Left ventricle myocardium inferior (tissue), 1 donor: ENCODE results near the gene KAZN. TPM values are rescaled to one million over a fixed set of nuclear protein-coding genes. Genes with fewer than 3 reads are reported as not detected.

Experiments used
- DNase-seq: peaks from one replicate; pipeline ENCODE4 v3.0.0-alpha.2; 2020
- H3K27ac ChIP-seq: fragments of 200-600 bp; replicated peaks from 2 replicates; pipeline ENCODE4 v1.8.0; 2021
- H3K27me3 ChIP-seq: fragments of 200-600 bp; 2 replicates; pipeline ENCODE4 v1.8.0; 2021; ENCODE audit warnings: low read depth
- H3K36me3 ChIP-seq: fragments of 200-600 bp; 2 replicates; pipeline ENCODE4 v1.8.0; 2021
- H3K4me1 ChIP-seq: fragments of 200-600 bp; 2 replicates; pipeline ENCODE4 v1.8.0; 2021
- H3K4me3 ChIP-seq: fragments of 200-600 bp; 2 replicates; pipeline ENCODE4 v1.8.0; 2021; ENCODE audit warnings: mild to moderate bottlenecking, moderate library complexity
- H3K9me3 ChIP-seq: fragments of 200-600 bp; replicated peaks from 2 replicates; pipeline ENCODE4 v1.8.0; 2021
- CTCF ChIP-seq: fragments of 200-600 bp; IDR thresholded peaks from 2 replicates; pipeline ENCODE4 v1.8.0; 2021; ENCODE audit warnings: antibody characterized with exemption, mild to moderate bottlenecking, borderline replicate concordance
- intact Hi-C: fragments of 100-400 bp; cut with micrococcal nuclease; formaldehyde crosslinking; loops from one replicate; pipeline ENCODE4 v1.11.0; 2022
- total RNA-seq: library from RNA; stranded (reverse); fragmentation: NEBNext Ultra II Directional; extraction: Animal tissue kit (Norgen Biotek cat#: 25700); gene quantifications from one replicate; pipeline ENCODE4 v1.2.1, GENCODE V29; 2021
- donor health status: DM: no; HTN: yes; CAD: no; lungs with severe emphysema.

Gene KAZN
- total RNA-seq, 1 donor from 2014 or later: 2.2 TPM

- Histone ChIP-seq H3K27ac (no peak overlapping the region), H3K36me3 (no peaks in the 10 kb centered on the region), H3K27me3 (no peaks in the 10 kb centered on the region), H3K4me3 (no peak overlapping the region), H3K4me1 (peaks cover 15% of the 10 kb centered on the region), H3K9me3 (no peaks in the 10 kb centered on the region)
- TF ChIP-seq CTCF: no peak
- intact Hi-C loops: loop anchor here (5.0 kb wide), 1 partner anchor 99 kb away; no protein-coding TSS in a partner anchor
- DNase-seq: no peak
These were observed 427.6 kb downstream of the KAZN start for GRCh38 chr1:15026117-15026489.

GRCh38 chr1:15027515-15027986 is 429.1 kb downstream of the KAZN start:
- TF ChIP-seq CTCF: peak; percentile 93
- intact Hi-C loops: loop anchor here (5.0 kb wide), 1 partner anchor 100 kb away; no protein-coding TSS in a partner anchor
- Histone ChIP-seq H3K4me3 (no peak overlapping the region), H3K9me3 (no peaks in the 10 kb centered on the region), H3K36me3 (no peaks in the 10 kb centered on the region), H3K27me3 (no peaks in the 10 kb centered on the region), H3K27ac (no peak overlapping the region), H3K4me1 (peaks cover 4% of the 10 kb centered on the region)
- DNase-seq: peak; percentile 65

- Histone ChIP-seq H3K4me3 (no peak overlapping the region), H3K9me3 (no peaks in the 10 kb centered on the region), H3K36me3 (no peaks in the 10 kb centered on the region), H3K4me1 (peaks cover 4% of the 10 kb centered on the region), H3K27ac (no peak overlapping the region), H3K27me3 (no peaks in the 10 kb centered on the region)
- DNase-seq: peak; percentile 39
- intact Hi-C loops: loop anchor here (5.0 kb wide), 1 partner anchor 101 kb away; no protein-coding TSS in a partner anchor
- no peak for TF ChIP-seq CTCF
These were observed 429.6 kb downstream of the KAZN start for GRCh38 chr1:15028102-15028501.

GRCh38 chr1:15028616-15029015 is 430.1 kb downstream of the KAZN start:
- H3K27ac ChIP-seq: no peak overlapping the region
- H3K36me3 ChIP-seq: no peaks in the 10 kb centered on the region
- H3K27me3 ChIP-seq: no peaks in the 10 kb centered on the region
- TF ChIP-seq CTCF: no peak
- intact Hi-C loops: loop anchor here (5.0 kb wide), 1 partner anchor 101 kb away; no protein-coding TSS in a partner anchor
- no peak for DNase-seq
- H3K9me3 ChIP-seq: no peaks in the 10 kb centered on the region
- peaks cover 4% of the 10 kb centered on the region for H3K4me1 ChIP-seq
- no peak overlapping the region for H3K4me3 ChIP-seq

GRCh38 chr1:15029036-15029435 is 430.6 kb downstream of the KAZN start:
- Histone ChIP-seq H3K9me3 (no peaks in the 10 kb centered on the region), H3K36me3 (no peaks in the 10 kb centered on the region), H3K27ac (no peak overlapping the region), H3K4me1 (peaks cover 4% of the 10 kb centered on the region), H3K4me3 (no peak overlapping the region), H3K27me3 (no peaks in the 10 kb centered on the region)
- intact Hi-C loops: loop anchor here (5.0 kb wide), 1 partner anchor 102 kb away; no protein-coding TSS in a partner anchor
- no peak for TF ChIP-seq CTCF
- no peak for DNase-seq
